ENCODE data around the gene COX7C.

The COX7C gene

DNA sequence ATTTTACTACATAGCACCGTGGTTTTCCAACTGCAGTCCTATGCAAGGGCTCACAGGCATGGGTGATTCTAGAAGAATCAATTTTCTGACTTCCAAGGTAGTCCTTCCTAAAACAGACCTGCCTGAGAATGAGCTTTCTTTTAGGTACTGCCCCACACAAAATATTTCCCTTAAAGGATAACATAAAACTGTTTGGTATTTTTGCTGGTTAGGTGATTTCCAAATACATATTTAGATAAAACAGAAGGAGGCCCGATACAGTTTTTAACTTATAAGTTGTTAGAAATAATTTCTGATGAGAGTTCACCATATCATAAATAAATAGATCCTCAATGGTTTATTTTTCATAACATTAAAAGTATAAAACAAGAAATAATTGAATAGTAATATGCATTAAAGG is 46.4 kb downstream of the COX7C start:
- no peak for DNase-seq (ENCODE audit: low spot score)

DNA sequence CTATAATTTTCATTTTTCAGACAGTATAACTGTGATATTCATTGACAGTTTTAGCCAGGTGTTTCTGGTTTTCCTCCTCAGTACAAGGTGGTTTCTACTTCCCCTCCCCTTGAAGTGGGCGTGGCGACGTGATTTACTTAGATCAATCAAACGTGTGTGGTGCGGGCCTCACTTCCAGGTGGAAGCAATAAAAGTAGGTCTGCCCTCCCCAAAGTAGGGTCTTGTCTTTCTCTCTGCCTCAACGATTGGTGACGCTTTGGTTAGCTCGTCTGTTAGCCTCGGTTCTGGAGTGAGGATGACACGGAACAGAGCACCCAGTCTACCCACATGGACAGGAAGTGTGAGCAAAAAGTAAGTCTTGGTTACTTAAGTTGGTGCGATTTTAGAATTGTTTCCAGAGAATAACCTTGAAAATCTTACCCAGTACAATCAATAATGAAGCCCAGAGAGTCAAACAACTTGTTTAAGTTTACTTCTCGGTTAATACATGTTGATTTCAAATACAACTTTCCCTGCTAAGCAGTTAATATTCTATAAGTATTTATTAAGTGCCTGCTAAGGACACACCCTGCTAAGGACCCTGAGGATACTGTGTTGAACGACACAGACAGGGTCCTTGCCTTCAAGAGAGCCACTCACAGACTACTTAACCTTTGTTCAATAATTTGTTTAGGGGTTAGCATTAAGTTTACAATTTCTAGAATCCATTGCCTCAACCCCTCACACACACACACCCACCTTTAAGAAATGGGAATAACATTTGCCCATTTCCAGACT is 48.4 kb downstream of the COX7C start:
- no peak for DNase-seq (ENCODE audit: low spot score)

DNA sequence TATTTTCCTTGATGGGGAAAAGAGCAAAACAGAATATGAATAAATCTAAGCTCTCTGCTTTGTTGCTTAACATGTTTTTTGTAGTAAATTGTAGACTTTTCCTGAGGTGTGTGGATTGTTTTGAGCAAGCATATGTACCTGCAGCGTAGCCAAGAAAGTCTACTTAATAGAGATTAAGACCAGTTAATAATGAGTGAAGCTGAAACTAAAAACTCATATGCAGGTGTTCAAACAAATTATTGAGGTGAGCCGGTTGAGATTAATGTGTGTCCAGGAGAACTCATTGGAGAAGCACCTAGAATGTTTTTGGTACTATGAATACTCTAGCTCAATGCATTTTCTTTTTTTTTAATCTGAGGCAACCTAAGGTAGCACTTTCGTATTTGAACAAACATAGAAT is 49.2 kb downstream of the COX7C start:
- DNase-seq (ENCODE audit: low spot score), result no peak
